Neural crest cell (in vitro differentiated cells): Measurements from ENCODE around the gene CPA4. TPM values are rescaled to one million over a fixed set of nuclear protein-coding genes. Genes with fewer than 3 reads are reported as not detected.
A peak's percentile ranks its signal among the peaks of the same experiment; 100 is the strongest.

Source experiments
- DNase-seq: peaks from one replicate; pipeline ENCODE4 v3.0.0; 2021; ENCODE audit warnings: low read depth, mixed read lengths, low spot score
- H3K27ac Mint-ChIP-seq: one replicate; pipeline ENCODE4 v1.8.0; 2021; ENCODE audit warnings: mild to moderate bottlenecking, mixed read lengths; ENCODE audit not compliant: unreplicated experiment
- H3K27me3 Mint-ChIP-seq: 2 replicates; pipeline ENCODE4 v1.8.0; 2021; ENCODE audit warnings: low read depth, mild to moderate bottlenecking, mixed read lengths
- H3K36me3 Mint-ChIP-seq: 2 replicates; pipeline ENCODE4 v1.8.0; 2021; ENCODE audit warnings: low read depth, mild to moderate bottlenecking, mixed read lengths
- H3K4me1 Mint-ChIP-seq: 2 replicates; pipeline ENCODE4 v1.8.0; 2021; ENCODE audit warnings: mixed read lengths
- H3K4me3 Mint-ChIP-seq: one replicate; pipeline ENCODE4 v1.8.0; 2021; ENCODE audit warnings: mild to moderate bottlenecking, mixed read lengths
- H3K9me3 Mint-ChIP-seq: 2 replicates; pipeline ENCODE4 v1.8.0; 2021; ENCODE audit warnings: mixed read lengths
- total RNA-seq: library from RNA; stranded (reverse); gene quantifications from 2 replicates; pipeline ENCODE4 v1.2.1, GENCODE V29; 2021
- TF ChIP-seq, protein P1 (sequence below): fragments of 200-600 bp; sonication (generic); conservative IDR thresholded peaks from 2 replicates; pipeline ENCODE4 v1.5.0; 2021; ENCODE audit warnings: antibody characterized with exemption, mild to moderate bottlenecking

The CPA4 gene
- total RNA-seq, 1 donor from 2014 or later, result 0.72 TPM

DNA sequence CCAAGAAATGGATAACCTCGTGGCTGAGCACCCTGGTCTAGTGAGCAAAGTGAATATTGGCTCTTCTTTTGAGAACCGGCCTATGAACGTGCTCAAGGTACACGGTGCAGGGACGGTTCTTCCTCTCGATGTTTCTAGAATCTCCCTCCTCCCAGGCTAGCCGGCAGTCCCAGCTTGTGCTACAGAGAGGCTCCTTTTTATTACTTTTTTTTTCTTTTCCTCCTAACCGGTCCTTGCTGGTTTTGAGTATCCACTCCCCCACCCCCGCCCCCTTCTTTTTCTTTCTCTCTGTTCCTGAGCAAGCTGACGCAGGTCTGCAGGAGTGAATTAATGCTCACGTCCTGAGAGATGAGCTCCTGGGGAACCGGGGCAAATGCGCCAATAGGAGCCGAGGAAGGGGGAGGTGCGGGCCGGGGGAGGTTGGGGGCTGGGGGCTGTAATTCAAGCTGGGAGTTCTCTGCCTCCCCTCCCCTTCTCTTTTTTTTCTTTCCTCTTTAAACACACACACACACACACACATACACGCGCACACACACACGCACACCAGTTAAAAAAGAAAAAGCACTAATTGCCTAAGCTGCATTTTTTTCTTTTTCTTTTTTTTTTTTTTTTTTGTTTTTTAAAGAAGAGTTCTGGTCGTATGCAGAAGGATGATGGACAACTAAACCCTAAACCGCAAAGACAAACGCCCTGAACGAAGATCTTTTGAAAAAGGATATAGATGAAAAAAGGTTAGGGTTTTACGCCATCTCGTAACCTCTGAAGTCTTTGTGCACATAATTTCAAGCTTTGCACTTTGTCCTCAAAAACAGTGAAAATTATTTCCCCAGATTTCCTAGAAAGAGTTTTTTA, 19.7 kb upstream of the CPA4 start:
- TF ChIP-seq, protein P1, sequence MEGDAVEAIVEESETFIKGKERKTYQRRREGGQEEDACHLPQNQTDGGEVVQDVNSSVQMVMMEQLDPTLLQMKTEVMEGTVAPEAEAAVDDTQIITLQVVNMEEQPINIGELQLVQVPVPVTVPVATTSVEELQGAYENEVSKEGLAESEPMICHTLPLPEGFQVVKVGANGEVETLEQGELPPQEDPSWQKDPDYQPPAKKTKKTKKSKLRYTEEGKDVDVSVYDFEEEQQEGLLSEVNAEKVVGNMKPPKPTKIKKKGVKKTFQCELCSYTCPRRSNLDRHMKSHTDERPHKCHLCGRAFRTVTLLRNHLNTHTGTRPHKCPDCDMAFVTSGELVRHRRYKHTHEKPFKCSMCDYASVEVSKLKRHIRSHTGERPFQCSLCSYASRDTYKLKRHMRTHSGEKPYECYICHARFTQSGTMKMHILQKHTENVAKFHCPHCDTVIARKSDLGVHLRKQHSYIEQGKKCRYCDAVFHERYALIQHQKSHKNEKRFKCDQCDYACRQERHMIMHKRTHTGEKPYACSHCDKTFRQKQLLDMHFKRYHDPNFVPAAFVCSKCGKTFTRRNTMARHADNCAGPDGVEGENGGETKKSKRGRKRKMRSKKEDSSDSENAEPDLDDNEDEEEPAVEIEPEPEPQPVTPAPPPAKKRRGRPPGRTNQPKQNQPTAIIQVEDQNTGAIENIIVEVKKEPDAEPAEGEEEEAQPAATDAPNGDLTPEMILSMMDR, result no peak
- peak overlapping the region; percentile 97 for H3K27ac Mint-ChIP-seq
- peak overlapping the region; percentile 90 for H3K4me3 Mint-ChIP-seq
- peak; percentile 70 for DNase-seq
- H3K27me3 Mint-ChIP-seq, result no peaks in the 10 kb centered on the region
- peaks cover 71% of the 10 kb centered on the region for H3K4me1 Mint-ChIP-seq
- peaks cover 7% of the 10 kb centered on the region for H3K9me3 Mint-ChIP-seq
- peaks cover 2% of the 10 kb centered on the region for H3K36me3 Mint-ChIP-seq

DNA sequence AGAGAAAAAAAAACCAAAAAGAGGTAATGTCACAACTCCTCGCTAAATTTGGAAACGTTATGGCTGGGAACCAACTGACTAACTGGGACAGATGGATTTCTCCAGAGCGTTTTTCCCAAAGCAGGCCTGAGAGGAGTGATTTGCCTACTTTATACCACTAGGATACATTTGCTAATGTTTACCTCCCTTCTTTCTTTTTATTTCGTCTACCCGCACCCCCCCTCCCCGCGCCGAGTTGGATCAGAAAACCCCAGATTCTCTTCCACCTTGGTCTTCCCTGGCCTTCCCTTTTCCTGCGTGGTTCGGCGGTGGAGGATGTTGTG, 19.1 kb upstream of the CPA4 start:
- Mint-ChIP-seq H3K9me3 (peaks cover 7% of the 10 kb centered on the region), H3K27me3 (no peaks in the 10 kb centered on the region), H3K4me1 (peaks cover 71% of the 10 kb centered on the region), H3K27ac (peak overlapping the region; percentile 96), H3K4me3 (peak overlapping the region; percentile 90), H3K36me3 (peaks cover 2% of the 10 kb centered on the region)
- no peak for DNase-seq
- TF ChIP-seq, protein P1, result peak; percentile 30

DNA sequence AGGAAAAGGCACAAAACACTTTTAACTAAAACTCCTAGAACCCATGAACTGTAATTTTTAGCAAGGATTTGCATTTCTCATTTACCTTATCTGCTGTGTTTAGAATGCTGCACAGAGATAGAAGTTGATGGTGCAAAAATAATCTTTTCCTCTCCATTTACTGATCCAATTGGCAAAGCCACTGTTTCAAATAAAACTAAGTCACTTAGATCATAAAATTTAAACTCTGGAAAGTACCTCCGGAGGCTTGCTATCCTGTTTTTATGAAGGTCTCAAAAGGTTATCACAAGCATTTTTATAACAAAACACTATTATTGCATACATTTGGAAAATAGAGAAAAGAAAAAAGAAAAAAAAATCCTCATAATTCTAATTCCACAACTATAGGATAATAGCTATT, 18.7 kb upstream of the CPA4 start:
- Mint-ChIP-seq H3K27ac (peak overlapping the region; percentile 96), H3K4me1 (peaks cover 71% of the 10 kb centered on the region), H3K9me3 (peaks cover 8% of the 10 kb centered on the region), H3K27me3 (no peaks in the 10 kb centered on the region), H3K4me3 (peak overlapping the region; percentile 90), H3K36me3 (peaks cover 2% of the 10 kb centered on the region)
- TF ChIP-seq, protein P1, result no peak
- no peak for DNase-seq

DNA sequence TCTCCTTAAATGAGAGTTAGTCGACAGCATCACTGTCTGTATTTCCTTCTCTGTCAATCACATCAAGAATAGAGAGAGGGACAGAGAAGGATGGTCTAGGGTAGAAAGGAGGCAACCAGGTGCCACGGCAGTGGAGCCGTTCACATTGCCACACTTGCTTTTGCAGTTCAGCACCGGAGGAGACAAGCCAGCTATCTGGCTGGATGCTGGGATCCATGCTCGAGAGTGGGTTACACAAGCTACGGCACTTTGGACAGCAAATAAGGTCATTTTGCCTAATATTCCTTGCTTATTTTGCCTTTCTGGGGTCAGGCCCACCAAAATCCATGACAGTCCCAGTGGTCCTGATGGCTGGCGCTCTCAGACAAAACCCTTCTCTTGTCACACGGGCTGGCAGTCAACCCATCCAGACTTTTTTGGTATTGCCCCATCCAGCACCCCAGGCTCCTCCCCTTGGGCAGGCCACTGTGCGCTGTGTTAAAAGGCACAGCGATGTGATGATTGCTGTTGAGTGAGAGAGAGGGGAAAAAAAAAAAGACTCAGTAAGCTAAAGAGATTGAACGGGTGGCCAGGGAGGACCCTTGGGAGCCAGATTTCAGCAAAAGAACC, 17.9 kb upstream of the CPA4 start:
- TF ChIP-seq, protein P1, result no peak
- peaks cover 2% of the 10 kb centered on the region for H3K36me3 Mint-ChIP-seq
- H3K27me3 Mint-ChIP-seq, result no peaks in the 10 kb centered on the region
- H3K4me3 Mint-ChIP-seq, result peak overlapping the region; percentile 90
- peak; percentile 16 for DNase-seq
- H3K4me1 Mint-ChIP-seq, result peaks cover 71% of the 10 kb centered on the region
- peak overlapping the region; percentile 76 for H3K27ac Mint-ChIP-seq
- H3K9me3 Mint-ChIP-seq, result peaks cover 11% of the 10 kb centered on the region

DNA sequence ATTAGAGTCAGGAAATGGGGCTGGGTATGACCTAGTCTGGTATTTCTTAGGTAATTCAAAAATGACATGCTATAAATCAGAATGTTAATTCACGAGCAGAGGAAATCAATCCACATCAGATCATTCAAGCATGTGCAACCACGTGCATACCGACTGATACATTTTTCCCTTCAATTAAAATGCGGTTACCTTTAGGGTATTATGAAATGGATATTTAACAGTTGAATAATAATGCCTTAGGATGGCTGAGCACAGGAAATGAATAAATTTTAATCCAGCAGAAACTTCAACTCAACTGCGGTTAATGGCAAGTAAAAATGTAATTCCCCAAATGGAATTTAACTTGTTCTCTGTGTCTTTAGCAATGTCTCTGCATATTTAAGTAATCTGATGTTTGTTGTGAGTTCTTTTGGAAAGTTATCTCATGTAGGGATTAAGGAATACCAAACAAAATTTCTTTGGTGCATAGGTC, 17.1 kb upstream of the CPA4 start:
- Mint-ChIP-seq H3K9me3 (peaks cover 11% of the 10 kb centered on the region), H3K27me3 (no peaks in the 10 kb centered on the region), H3K27ac (peak overlapping the region; percentile 9), H3K36me3 (peaks cover 2% of the 10 kb centered on the region), H3K4me3 (peak overlapping the region; percentile 90), H3K4me1 (peaks cover 71% of the 10 kb centered on the region)
- no peak for DNase-seq
- TF ChIP-seq, protein P1, result no peak
